Measurements from ENCODE around the gene C3orf62.
"Not testable (repeated sequence)": the region's sequence is repeated elsewhere in the genome, so short reads cannot be mapped to it uniquely, and the experiment has no call there.

Gene C3orf62

DNA sequence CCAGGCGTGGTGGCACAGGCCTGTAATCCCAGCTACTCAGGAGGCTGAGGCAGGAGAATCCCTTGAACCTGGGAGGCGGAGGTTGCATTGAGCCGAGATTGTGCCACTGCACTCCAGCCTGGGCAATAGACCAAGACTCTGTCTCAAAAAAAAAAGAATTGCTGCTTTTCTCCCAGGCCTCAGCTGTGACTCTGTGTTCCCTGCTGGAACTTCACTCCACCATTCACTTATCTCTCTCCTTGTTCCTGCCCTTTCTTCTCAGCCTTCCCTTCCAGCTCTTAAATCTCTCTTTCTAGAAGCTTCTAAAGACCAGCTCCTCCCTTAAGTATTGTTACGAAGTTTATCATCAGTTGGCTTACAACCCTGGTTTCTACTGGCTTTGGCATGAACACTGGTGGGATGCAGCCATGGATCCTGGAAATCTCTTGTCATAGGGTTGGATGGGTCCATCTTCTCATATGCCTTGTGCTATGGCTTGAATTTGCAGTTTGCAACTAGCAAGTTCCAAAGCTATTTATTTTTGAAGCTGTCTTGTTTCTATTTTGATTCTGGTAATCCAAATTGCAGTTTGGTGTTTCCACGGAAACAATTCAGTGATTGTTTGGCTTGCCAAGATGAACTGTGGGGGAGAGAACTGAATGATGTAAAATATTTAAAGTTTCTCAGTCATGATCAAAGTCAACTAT is 10.5 kb downstream of the C3orf62 start:
- DNase-seq (ENCODE audit: low read depth): no peak

DNA sequence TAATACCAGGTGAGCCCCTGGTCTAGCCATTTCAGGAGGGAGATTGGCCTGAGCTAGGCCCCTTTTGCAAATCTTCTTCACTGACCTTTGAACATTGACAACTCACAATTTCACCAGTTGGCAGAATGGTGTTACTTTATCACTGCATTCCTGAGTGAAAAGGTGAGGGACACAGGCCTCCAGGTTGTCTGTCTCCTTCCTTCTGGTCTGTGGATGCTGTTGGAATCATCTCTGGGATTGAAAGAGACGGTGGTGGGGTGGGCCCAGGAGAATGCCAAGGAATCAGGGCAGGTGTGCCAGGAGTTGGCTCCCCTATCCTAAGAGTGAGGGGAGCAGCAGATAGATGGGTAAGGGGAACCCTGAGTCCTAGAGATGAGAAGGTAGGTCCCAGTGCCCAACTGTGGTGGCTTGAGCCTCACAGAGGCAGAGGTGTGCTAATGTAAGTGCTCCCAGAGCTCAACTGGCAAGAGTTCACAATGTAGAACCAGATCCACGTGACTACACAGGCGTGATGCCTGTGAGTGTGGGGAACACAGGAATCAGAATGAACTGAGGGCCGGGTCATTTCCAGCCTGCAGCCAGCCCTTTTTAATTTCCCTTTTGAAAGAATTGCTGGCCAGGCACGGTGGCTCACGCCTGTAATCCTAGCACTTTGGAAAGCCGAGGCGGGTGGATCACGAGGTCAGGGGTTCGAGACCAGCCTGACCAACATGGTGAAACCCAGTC is 11.2 kb downstream of the C3orf62 start:
- no peak for DNase-seq (ENCODE audit: low read depth)

DNA sequence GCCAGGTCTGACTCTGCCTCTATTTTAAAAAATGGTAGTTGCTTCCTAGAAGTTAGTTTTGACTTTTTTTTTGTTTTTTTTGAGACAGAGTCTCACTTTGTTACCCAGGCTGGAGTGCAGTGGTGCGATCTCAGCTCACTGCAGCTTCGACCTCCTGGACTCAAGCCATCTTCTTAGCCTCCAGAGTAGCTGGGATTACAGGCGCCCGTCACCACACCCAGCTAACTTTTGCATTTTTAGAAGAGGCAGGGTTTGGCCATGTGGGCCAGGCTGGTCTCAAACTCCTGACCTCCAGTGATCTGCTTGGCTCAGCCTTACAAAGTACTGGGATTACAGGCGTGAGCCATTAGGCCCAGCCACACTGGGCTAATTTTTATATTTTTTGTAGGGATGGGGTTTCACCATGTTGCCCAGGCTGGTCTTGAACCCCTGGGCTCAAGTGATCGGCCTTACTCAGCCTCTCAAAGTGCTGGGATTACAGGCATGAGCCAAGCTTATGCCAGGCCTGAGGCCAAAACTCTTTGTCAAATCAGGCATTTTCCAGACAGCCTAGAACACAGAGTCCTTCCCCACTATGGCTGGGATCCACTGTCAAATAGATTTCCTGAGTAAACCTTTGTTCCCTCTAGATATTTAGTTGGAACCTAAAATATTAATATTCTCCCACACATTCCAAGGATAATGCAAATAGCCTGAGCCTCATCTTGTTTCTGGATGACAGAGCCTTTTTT is 13.7 kb downstream of the C3orf62 start:
- no peak for DNase-seq (ENCODE audit: low read depth)

DNA sequence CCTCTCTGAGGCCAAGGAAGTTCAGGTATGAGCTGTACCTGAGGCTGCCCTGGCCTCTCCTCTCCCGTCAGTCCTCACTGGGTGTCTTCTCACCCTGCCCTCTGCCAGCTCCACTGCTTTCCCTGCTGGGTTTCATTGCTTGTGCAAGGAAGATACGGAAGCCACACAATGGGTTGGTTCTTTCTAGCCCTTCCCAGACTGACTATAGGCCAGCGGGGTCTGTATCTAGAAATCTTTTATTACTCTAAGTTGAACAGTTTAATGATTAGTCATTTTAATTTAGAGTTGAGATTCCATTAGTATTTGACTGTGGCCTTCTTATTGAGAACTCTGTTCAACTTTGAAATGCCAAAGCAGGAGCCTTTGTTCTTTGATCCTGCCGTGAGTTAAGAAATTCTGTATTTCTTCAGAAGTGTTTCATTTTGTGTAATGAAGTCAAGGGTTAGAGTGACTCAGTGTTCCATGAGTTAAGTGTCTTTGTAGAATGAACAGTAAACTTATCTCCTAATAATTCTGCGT is 16.2 kb downstream of the C3orf62 start:
- DNase-seq (ENCODE audit: low read depth): no peak

DNA sequence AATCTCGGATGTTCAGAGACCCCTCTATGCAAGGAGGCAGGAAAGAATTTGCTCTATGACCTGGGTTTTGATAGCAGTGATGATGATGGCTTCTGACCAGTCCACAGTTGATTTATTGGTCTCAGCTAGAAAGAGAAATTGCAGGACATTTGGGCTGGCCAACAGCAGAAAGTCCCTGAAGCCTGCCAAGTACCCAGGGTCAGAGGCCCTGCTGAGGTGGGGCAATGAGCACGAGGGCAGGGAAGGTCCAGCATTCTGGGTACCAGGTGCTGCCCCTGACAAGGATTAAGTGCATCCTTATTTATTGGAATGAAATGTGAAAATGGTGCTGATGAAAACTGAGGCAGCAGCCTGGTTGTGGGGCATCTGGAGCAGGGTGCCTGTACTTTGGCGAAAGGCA is 19.8 kb downstream of the C3orf62 start:
- no peak for DNase-seq (ENCODE audit: low read depth)

DNA sequence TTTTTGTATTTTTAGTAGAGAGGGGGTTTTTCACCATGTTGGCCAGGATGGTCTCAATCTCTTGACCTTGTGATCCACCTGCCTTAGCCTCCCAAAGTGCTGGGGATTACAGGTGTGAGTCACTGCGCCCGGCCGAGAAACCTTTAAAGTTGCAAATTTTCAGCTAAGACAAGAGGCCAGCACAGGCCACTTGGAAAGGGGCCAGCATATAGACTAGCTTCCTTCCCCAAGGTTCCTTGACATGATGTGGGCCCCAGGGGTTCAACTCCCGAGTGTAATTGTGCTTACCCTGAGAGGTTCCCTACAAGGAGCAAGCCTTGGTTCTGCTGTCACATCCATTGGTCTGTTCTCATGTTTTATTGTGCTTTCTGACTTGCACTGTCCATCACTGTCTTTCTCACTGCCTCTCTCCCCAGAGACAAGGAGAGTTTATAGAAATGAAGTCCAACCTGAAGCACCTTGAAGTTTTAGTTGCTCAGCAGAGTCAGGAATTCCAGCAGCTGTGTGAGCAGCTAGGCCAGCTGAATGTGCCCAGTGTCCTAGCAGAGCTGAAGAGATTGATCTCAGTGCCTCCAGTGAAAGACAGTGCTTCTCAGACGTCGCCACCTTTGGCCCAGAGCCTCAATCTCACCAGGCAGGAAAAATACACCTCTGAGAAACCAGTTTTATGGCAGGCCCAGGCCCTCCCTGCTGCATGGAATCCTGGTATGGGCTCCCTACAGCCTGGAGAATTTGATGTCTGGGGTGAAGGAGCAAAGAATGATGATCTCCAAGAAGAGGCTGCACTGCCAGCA is 21.1 kb downstream of the C3orf62 start:
- DNase-seq (ENCODE audit: low read depth): no peak

DNA sequence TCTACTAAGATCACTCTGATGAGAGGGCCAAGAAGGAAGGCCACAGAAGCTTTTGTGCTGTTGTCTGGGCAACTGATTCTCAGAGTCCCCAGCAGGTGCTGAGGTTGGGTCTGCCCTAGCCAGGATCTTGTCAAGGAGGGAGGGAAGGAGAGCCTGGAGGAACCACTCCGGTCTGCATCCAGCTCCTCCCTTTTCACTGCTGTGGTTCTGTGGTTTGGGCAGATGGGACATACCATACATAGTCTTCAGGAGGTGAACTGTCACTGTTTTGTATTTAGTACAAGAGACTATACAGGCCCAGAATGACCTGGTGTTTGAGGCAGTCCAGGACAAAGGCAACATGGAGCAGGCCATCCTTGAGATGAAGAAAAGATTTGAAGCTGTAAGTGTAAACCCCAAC is 21.9 kb downstream of the C3orf62 start:
- no peak for DNase-seq (ENCODE audit: low read depth)

DNA sequence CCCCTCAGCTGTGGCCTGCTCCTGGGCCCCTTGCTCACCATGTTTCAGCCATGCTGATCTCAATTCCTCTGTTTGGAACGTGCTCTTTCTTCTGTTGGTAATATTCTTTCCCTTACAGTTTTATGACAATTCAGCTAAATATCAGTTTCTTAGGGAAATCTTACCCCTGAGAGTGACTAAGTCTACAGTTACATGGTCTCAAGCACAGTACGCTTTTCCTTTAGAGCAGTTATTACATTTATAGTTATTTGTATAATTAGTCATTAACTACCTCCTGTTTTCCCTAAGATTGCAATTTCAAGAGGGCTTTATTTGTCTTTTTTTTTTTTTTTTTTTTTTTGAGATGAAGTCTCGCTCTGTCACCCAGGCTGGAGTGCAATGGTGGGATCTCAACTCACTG is 23.5 kb downstream of the C3orf62 start:
- DNase-seq (ENCODE audit: low read depth): no peak

DNA sequence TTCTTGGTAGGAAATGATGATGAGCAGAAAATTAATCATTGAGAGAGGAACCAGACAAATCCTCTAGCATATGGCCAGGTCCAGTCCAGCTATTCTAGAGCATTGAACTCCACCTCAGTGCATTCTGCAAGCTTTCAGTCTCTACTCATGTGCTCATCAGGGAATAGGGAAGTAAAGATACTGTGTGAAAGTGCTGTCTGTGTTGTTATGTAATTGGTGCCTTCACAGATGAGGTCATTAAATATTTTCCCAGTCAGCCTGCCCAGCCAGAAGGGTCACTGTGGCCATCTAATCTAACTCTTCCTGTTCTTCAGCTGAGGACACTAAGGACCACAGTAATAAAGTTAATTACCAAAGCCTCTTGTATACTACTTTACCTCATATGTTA is 28.2 kb downstream of the C3orf62 start:
- no peak for DNase-seq (ENCODE audit: low read depth)

DNA sequence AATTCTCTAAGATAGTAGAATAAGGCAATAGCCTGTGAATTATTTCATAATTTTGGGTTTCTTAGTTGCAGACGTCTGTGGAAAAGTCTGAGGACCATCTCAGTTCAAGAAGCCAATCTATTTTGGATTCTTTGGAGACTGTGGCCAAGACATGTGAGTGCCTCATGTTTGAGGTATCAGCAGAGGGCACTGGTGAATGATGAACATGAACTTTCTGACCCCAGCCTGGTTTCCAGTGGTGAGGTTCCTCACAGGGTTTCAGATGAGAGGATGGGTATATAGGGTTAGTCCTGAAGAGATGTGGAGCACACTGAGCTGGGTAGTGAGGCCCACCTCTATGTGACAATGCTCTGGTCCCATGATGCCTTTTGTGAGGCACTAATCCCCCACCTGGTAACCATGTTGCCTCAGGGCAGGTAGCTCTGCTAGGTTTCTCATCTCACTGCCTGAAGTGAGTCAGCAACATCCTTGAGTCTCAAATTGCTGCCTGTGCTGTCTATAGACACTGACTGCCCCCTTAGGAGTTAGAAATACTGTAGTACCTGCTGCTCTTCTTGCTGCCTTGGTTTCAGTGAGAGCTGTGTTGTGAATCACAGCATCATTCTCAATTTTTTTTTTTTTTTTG is 32.3 kb downstream of the C3orf62 start:
- no peak for DNase-seq (ENCODE audit: low read depth)

DNA sequence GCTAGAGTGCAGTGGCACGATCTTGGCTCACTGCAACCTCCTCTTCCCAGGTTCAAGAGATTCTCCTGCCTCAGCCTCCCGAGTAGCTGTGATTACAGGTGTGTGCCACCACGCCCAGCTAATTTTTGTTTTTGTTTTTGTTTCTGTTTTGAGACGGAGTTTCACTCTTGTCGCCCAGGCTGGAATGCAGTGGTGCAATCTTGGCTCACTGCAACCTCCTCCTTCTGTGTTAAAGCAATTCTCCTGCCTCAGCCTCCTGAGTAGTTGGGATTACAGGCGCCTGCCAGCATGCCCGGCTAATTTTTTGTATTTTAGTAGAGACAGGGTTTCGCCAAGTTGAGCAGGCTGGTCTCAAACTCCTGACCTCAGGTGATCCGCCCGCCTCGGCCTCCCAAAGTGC is 36.9 kb downstream of the C3orf62 start:
- DNase-seq (ENCODE audit: low read depth): not testable (repeated sequence)

DNA sequence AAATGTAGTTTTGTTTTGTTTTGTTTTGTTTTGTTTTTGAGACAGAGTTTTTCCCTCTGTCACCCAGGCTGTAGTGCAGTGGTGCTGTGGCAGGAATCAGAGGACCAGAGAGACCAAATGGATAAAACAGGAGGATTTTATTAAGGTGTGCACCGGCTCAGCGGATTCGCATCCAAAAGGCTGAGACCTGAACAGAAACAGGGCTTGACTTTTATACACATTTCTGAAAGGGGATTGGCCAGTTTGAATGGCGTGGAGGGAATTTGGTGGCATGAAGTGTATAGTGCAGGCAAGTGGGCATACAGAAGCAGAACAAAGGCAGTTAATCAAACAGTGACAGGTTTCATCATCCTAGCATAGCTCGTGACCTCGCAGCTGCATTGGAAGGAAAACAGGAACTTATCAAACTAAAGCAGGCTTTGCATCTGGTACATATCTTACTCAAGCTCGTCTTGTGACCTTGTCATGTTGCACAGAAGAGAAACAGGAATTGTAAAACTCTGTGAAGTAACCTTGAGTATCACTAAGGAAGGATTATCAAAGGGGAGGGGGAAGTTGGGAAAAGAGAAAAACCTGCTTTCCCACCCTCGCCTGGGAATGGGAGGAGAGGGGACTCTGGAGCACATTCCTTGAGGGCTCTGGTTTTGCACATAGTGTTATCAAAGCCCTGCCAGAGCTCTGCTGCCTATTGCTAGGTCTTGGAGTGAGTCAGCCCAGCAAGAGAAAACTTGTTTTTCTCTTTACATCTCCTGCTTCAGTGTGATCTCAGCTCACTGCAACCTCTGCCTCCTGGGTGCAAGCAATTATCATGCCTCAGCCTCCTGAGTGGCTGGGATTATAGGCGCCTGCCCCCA is 38.5 kb downstream of the C3orf62 start:
- no peak for DNase-seq (ENCODE audit: low read depth)

DNA sequence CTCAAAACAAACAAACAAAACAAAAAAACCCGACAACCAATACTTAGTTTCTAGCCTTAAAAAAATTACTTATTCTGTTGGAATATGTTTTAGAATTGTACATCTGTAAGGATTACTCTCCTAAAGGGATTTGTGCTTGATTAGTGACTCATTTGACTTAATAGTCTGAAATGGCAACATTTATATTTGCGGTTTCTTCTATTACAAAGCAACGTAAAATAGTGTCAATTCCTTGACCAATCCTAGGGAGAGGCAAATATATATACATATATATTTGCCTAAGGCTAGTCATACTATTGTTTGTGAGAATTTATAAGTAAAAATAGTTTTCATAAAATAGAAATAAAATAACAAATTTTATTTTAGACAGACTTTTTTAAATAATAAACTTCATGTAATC is 39.7 kb downstream of the C3orf62 start:
- DNase-seq (ENCODE audit: low read depth): no peak

DNA sequence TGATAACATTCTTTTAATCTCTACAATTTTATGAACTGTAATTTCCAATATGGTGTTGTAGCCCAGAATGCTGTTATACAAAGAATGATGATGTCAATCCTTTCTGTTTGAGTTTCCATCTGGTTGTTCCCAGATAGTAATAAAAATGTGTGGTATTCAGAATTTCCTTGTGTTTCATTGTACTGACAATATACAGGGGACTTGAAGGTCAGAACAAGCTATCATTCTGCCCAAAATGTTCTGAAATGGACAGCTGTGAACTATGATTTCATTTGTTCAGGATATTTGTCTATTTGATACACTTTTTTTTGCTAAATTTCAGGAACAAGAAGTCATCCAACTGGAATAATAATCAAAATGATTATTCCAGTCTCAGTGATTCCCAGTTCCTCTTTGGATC is 40.8 kb downstream of the C3orf62 start:
- DNase-seq (ENCODE audit: low read depth): no peak

DNA sequence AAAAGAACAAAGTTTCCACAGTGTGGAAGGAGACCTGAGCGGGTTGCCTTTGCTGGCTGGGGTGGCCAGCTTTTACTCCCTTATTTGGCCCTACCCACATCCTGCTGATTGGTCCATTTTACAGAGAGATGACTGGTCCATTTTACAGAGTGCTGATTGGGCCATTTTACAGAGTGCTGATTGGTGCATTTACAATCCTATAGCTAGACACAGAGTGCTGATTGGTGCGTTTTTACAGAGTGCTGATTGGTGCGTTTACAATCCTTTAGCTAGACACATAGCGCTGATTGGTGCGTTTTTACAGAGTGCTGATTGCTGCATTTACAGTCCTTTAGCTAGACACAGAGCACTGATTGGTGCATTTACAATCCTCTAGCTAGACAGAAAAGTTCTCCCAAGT is 48.2 kb downstream of the C3orf62 start:
- DNase-seq (ENCODE audit: low read depth): not testable (repeated sequence)

DNA sequence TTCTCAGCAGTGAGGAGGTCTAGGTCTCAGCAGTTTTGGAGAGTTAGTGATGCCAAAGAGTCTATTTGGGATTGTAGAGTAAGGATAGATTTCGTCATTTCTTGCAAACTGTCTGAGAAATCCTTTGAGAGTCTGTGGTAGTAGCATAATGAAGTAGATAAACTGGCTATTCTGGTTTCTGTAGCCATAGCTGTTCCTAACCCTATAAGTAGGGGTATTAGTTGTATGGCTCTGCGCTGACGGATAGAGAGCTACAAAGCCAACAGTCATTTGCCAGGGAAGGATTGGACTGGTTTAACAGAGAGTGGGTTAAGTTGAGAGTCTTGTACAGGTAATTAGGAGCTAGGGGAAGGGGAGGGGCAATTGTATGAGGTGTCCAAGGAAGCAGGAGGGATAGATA is 55.0 kb downstream of the C3orf62 start:
- DNase-seq (ENCODE audit: low read depth): no peak

DNA sequence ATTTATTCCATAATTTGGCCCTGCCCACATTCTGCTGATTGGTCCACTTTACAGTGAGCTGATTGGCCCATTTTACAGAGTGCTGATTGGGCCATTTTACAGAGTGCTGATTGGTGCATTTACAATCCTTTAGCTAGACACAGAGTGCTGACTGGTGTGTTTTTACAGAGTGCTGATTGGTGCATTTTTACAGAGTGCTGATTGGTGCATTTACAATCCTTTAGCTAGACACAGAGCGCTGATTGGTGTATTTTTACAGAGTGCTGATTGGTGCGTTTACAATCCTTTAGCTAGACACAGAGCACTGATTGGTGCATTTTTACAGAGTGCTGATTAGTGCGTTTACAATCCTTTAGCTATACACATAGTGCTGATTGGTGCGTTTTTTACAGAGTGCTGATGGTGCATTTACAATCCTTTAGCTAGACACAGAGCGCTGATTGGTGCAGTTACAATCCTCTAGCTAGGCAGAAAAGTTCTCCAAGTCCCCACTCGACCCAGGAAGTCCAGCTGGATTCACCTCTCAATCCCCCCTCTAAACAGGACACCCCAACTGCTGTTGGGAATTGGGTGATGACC is 56.0 kb downstream of the C3orf62 start:
- not testable (repeated sequence) for DNase-seq (ENCODE audit: low read depth)

DNA sequence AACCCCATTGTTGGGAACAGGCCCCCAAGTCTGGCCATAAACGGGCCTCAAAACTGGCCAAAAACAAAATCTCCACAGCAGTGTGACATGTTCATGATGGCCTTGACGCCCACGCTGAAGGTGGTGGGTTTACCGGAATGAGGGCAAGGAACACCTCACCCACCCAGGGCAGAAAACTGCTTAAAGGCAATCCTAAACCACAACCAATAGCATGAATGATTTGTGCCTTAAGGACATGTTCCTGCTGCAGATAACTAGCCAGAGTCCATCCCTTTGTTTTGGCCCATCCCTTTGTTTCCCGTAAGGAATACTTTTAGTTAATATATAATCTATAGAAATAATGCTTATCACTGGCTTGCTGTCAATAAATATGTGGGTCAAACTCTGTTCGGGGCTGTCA is 57.9 kb downstream of the C3orf62 start:
- no peak for DNase-seq (ENCODE audit: low read depth)

Data from stimulated activated CD4-positive, alpha-beta T cell treated with anti-CD3 and anti-CD28 coated beads, Interleukin-2, amount 100 ng/mL, for 4 hours (primary cell).